HG03066 (cell line): ENCODE results near the gene KCNQ1OT1.

Experiments used
- ATAC-seq: cut with Tn5 transposase; IDR thresholded peaks from one replicate; pipeline ENCODE4 v1.9.1; 2021; ENCODE audit warnings: low read depth; ENCODE audit not compliant: unreplicated experiment

KCNQ1OT1 gene

GRCh38 chr11:2699531-2700414, at the start of gene KCNQ1OT1:
KCNQ1OT1 (minus strand) TSS chr11:2699994.
- ATAC-seq, result peak; percentile 88

DNA sequence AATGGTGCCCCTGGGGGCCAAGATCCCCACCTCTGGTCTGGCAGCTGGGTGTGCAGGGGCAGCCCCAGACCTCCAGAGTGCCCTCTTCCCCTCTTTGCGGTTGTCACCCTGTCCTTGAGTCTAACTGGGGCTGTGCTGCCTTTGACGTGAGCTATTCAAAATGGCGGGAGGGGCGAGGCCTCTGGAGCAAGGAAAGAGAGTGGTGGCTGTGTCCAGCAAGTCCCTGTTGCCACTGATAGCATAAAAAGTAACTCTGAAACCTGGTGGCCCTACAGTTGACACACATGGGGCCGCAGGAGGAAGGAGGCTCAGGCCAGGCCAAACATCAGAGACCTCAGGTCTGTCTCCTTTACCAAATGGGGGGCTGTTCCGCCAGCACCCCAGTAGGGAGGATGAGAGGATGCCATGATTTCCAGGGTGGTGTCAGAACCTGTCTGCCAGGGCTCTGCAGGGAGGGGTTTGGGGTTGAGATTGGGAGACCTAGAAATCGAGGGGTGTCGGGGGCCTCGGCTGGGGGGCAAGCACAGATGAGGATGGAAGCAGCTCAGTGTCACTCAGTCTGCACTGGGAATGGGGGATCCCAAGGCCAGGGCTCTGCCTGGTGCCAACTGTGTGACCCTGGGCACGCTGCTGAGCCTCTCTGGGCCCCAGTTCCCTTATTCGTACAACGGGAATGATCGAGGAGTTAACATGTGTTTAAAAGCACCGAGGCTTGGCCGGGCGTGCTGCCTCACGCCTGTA, 49.2 kb upstream of the KCNQ1OT1 start:
- no peak for ATAC-seq

DNA sequence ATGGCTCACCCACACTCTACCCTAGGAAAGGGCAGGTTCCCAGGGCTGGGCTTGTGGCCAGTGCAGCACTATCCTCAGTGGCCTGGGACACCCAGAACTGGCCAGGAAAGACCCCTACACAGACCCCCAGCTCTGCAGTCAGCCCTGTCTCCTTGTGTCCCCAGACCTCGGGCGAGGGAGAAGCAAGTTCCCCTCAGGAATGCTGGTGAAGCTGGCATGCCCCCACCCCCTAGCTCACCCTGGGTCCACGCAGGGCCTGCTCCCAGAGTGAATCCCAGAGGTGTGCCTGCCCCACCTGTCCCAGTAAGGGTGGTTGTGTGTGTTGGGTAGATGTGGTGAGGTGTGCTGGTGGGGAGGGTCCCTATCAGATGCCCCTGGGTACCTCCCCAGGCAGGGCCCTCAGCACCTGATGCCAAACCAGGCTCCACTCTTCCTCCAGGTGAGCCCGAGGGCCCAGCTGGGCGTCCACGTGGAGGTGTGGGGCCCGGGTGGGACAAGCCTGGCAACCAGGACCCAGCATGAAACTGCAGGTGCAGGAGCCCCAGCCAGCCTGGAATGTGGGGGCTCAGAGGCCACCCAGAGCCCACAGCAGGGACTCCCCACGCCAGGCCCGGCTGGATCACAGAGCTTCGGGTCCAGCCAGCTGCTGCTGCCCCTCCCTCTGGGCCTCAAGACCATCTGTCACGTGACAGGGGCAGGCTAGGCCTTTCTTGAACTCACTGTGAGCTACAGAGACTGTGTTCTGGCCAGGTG, 48.4 kb upstream of the KCNQ1OT1 start:
- no peak for ATAC-seq

GRCh38 chr11:2747248-2748027, 47.6 kb upstream of the KCNQ1OT1 start:
- no peak for ATAC-seq

GRCh38 chr11:2746401-2747247, 46.8 kb upstream of the KCNQ1OT1 start:
- no peak for ATAC-seq

DNA sequence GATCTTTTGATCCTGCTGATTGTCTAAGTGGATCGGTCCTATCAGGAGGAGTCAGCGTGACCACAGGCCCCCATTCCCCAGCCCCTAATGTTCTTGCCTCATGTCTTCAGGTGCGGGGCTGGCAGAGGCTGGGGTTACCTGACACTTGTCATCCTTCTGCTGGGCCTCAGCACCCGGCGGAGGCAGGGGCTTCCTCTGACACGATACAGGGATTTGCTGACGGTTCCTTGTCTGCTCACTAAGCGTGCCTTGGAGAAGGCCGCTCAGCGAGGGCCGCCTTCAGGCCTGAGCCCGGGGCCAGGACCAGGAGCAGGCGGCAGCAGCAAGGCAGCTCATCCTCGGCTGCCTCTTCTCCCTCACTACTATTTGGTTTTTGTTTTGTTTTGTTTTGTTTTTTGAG, 45.7 kb upstream of the KCNQ1OT1 start:
- no peak for ATAC-seq

- no peak for ATAC-seq
These were observed 44.4 kb upstream of the KCNQ1OT1 start for GRCh38 chr11:2744166-2744565.

DNA sequence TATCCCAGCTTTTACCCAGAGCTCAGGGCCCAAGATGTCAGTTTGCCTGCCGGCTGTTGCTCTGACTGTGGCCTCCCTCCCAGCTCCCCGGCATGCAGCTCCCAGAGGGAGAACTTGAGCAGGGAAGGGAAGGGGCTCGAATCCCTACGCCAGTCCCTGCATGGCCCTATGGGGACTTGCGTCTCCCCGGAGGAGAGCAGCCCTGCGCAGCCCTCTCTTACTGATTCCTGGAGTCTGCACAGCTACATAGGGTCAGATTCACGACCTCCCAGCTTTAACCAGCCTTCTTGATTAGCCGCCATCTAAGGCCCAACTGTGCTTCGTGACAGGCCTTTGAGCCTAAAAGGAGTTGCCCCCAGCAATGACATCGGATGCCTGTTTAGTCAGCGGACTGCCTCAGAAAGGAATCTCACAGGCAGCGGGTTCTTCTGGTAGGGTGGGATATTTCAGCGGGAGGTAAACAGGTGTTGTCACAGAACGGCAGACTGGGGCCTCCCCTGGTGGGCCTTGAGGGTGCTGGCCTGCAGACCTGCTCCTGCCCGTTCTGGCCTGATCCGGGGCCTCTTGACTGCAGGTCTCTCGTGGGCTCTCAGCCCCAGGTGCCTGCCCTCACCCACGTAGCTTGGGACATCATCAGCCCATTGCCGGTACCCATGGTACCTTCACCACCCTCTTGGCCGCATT, 43.8 kb upstream of the KCNQ1OT1 start:
- no peak for ATAC-seq

DNA sequence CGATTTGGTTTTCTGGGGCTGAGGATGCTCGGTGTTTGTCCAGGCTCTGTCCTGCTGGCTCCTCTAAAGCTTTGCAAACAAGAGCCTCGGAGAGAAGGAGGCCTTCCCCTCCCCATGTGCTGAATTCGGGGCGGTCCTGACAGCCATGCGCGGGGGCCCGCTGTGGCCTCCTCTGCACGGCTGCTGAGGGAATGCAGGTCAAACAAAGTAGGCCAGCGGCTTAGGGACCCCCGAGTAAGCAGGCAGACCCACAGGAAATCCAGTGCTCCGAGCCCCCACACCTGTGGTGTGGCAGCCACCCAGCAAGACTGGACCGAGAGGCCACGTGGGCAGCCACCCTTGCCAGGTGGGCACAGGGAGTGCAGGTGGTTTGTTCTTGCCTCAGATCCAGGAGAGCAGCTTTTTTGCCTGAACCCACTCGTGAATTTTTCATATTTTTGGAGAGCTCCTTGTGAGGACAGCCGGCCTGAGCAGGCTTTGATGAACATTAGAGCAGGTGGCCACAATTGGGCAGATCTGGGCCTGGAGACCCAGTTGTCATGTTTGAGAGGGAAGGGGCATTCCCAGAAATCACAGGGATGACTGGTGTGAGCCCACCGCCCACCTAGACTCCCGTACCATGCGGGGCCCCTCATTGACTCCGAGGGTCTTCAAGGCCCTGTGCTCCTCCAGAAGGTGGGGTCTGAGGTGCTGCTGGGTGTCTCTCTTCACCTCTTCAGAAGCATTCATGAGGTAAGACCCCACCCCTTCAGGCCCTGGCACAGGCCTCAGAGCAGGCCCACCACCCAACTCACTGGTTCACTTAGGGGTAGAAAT, 43.0 kb upstream of the KCNQ1OT1 start:
- ATAC-seq, result no peak

GRCh38 chr11:2742201-2742600, 42.4 kb upstream of the KCNQ1OT1 start:
- ATAC-seq, result no peak

DNA sequence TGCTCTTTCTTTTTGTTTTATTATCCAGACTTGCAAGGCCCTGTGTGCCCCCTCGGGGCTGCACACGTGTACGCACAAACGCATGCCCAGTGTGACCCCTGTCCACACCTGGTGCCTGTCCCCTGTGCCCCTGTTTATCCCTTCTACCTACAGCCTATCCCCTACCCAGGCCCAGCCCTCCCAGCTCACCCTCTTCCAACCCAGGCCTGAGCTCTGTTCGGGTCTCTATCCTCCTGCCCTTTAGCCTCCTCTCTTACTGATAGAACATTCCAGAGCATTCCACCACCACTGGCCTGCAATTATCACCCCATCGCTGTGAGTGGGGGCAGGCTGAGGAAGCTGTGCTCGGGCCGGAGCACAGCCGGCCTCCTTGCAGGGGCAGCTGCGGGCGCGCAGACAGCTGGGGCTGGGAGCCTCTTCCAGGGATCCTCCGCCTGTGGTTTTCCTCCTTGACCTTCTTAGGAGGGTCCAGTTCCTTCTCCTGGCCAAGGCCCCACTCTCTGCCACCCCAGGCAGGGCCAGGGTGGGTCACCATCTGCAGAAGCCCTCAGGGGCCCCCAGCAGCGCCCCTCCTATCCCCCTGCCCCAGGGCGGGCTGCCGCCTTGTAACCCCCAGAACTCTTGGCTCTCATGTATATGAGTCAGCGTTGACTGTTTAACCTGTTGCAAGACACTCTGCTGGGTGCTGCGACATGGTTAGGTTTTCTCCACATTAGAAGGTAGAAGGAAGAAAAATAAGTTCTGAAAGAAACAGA, 41.8 kb upstream of the KCNQ1OT1 start:
- ATAC-seq, result no peak

GRCh38 chr11:2741006-2741376, 41.2 kb upstream of the KCNQ1OT1 start:
- ATAC-seq, result no peak

- ATAC-seq, result no peak
These were observed 40.6 kb upstream of the KCNQ1OT1 start for GRCh38 chr11:2740275-2740940.

DNA sequence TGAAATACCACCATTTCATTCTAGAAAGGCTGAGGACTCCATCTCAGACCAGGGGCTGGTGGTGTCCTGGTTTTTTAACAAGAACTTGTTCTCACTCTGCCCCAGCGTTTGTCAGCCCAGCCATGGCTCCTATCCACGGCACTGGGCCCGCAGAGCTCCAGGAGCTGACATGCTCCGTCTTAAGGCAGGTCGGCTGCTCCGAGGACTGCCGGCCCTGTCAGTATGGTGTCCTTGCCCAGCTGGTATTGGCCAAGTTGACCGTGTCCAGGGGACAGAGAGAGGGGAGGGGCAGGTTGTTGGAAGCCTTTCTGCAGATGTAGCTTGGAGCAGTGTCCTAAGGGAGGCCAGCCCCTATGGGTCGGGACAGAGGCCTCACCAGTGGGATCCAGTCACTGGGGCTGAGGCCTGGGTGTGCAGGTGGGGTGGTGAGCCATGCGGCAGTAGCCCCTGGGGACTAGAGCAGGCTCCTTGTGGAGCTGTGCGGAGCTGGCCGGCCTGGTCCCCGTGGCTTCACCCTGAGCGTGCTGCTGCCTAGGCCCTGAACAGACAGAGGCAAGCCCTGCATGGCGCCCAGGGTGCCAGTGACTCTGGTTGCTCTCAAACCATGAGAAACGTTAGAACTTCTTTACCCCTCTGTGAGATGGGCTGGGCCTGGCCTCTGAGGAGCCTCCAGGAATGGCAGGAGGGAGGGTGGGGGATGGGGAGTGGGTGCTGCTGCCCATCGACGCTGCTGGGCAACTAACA, 39.9 kb upstream of the KCNQ1OT1 start:
- no peak for ATAC-seq

- ATAC-seq, result no peak
These were observed 39.0 kb upstream of the KCNQ1OT1 start for GRCh38 chr11:2738551-2739431.
